AG09319 (cell line): ENCODE measurements around the gene PI16.

Experiments
- DNase-seq: peaks from one replicate; pipeline ENCODE4 v3.0.0-alpha.2; 2010; ENCODE audit warnings: low read depth; ENCODE audit errors: extremely low read depth
- CTCF ChIP-seq: IDR thresholded peaks from 2 replicates; pipeline ENCODE4 v1.5.1; 2011; ENCODE audit warnings: low read depth, mild to moderate bottlenecking, inconsistent platforms, low read length, moderate library complexity

PI16 gene

DNA sequence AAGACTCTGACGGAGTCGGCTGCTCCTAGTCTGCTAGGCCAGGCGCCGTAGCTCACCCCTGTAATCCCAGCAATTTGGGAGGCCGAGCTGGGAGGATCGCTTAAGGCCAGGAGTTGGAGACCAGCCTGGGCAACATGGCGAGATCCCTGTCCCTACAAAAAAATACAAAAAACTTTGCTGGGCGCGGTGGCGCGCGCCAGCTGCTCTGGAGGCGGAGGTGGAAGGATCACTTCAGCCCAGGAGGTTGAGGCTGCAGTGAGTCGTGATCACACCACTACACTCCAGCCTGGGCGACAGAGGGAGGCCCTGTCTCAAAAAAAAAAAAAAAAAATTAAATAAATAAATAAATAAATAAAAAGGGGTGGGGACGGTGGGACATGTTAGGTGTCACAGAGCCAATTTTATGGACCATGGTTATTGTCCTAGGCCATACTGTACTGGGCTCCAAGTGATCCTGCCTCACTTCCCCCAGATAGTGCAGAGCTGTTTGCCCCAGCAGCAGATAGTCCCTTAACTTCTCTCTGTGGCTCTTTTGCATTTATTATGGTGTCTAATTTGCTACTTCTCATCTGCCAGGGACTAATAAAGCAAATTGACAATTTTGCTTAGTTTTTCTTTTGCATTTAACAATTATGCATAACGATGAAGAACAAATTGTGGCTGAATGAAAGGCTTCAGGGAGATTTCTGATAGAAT is 5.2 kb downstream of the PI16 start:
- DNase-seq, result no peak
- no peak for TF ChIP-seq CTCF

DNA sequence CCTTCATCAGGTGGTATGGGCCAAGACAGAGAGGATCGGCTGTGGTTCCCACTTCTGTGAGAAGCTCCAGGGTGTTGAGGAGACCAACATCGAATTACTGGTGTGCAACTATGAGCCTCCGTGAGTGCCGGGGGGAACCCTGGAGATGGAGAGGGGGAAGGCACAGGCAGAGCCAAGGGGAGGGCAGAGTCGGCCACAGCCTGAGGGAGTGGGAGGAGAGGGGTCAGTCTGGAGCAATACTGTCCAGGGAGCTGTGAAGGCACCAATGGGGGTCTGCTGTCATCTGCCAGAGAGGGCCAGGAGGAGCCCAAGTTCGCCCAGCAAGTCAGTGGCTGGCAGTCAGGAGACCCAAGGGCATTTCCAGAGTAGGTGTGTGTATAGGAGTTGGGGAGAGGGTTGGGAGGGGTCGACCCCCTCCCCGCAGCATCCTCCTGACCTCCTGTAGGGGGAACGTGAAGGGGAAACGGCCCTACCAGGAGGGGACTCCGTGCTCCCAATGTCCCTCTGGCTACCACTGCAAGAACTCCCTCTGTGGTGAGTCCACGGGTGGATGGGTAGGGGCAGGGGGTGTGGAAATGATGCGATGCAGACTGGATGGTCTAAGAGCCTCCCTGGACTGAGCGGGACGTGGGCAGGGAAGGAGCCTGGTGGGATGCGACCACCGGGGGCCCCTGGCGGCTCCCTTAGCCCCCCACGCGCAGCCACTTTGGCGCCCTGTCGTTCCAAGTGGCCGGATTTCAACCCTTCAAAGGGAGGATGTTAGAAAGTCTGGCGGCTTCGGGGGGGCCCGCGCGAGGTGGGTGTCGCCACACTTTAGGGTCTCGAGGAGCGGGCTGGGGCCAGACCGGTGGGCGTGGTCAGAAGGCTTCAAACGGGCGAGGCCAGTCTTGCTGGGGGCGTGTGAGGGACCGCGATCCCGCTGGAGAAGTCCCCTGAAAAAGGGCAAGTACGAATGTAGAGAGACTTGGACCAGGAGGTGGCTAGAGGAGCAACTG is 7.2 kb downstream of the PI16 start:
- DNase-seq, result no peak
- TF ChIP-seq CTCF, result no peak

DNA sequence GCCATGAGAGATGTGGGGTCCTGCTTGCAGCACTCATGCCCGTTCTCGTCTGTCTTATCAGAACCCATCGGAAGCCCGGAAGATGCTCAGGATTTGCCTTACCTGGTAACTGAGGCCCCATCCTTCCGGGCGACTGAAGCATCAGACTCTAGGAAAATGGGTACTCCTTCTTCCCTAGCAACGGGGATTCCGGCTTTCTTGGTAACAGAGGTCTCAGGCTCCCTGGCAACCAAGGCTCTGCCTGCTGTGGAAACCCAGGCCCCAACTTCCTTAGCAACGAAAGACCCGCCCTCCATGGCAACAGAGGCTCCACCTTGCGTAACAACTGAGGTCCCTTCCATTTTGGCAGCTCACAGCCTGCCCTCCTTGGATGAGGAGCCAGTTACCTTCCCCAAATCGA is 8.3 kb downstream of the PI16 start:
- TF ChIP-seq CTCF, result no peak
- DNase-seq, result no peak

GRCh38 chr6:36963451-36964290 is 9.1 kb downstream of the PI16 start:
- DNase-seq, result no peak
- TF ChIP-seq CTCF, result no peak

DNA sequence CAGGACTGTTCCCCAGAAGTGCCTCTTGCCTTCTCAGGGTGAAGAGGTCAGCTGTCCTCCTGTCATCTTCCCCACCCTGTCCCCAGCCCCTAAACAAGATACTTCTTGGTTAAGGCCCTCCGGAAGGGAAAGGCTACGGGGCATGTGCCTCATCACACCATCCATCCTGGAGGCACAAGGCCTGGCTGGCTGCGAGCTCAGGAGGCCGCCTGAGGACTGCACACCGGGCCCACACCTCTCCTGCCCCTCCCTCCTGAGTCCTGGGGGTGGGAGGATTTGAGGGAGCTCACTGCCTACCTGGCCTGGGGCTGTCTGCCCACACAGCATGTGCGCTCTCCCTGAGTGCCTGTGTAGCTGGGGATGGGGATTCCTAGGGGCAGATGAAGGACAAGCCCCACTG is 9.8 kb downstream of the PI16 start:
- no peak for DNase-seq
- TF ChIP-seq CTCF, result no peak

DNA sequence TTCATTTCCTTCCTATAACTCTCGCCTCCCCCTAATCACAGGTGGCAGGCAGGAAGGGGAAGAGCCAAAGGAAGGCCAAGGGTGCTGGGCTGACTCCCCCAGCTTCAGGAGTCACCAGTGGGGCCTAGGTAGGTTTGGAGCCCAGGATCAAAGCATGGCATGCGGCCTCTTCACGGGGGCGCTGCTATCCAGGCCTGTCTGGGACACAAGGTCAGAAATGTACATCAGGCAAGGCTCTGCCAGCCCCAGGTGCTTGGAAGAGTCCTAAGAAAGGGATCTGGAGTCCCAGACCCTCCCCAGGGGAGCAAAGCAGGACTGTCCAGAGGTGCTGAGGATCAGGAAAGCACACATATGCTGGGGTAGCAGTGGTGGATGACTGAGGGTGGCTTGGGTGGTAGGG is 10.4 kb downstream of the PI16 start:
- no peak for TF ChIP-seq CTCF
- no peak for DNase-seq
